PC-9 (cell line): ENCODE data around the gene HOXA2.

Experiments
- CTCF ChIP-seq: fragments of 200-600 bp; sonication (generic); conservative IDR thresholded peaks from 2 replicates; pipeline ENCODE4 v1.6.1; 2017; ENCODE audit warnings: mixed run types, antibody characterized with exemption, mild to moderate bottlenecking, moderate library complexity
- EZH2 ChIP-seq: fragments of 200-600 bp; sonication (generic); IDR thresholded peaks from 2 replicates; pipeline ENCODE4 v1.8.0; 2017; ENCODE audit warnings: antibody characterized with exemption, low read depth

- TF ChIP-seq CTCF = no peak
- no peak for TF ChIP-seq EZH2
These were observed 7.9 kb upstream of the HOXA2 start for GRCh38 chr7:27110186-27111031.
